HFF-Myc (cell line): ENCODE measurements around the gene FAM222B.

Experiments used
- DNase-seq: peaks from one replicate; pipeline ENCODE4 v3.0.0-alpha.2; 2011; ENCODE audit warnings: low read depth; ENCODE audit errors: extremely low read depth
- H3K4me3 ChIP-seq: replicated peaks from 2 replicates; pipeline ENCODE4 v1.5.1; 2011; ENCODE audit warnings: low read depth, mild to moderate bottlenecking, control low read depth, low read length
- CTCF ChIP-seq: IDR thresholded peaks from 2 replicates; pipeline ENCODE4 v1.5.1; 2012; ENCODE audit warnings: mild to moderate bottlenecking, low read depth, low read length, control low read depth; ENCODE audit errors: missing control alignments

The FAM222B gene

DNA sequence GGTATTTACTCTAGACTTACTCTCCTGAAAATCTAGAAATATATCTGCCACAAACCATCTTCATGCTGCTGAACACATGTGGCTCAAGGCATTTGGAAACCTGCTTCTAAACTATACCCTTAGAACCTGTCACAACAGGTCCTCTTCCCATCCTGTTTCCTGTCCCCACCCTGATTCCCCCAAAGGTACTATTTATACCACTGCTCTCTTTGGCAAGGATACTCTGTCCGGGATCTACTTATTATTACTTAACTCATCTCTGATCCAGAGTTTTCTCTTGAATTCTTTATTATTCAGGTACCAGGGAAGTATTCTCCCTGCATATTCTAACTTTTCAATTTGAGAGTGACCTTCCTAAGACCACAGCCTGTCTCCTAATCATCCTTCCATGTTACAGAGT lies 65.4 kb downstream of the FAM222B start:
- DNase-seq: no peak
- TF ChIP-seq CTCF: no peak
- H3K4me3 ChIP-seq: no peak overlapping the region

GRCh38 chr17:28774206-28774605 lies 68.4 kb downstream of the FAM222B start:
- no peak for DNase-seq
- H3K4me3 ChIP-seq: no peak overlapping the region
- TF ChIP-seq CTCF: no peak

- TF ChIP-seq CTCF: no peak
- no peak overlapping the region for H3K4me3 ChIP-seq
- DNase-seq: no peak
Observed at GRCh38 chr17:28773736-28774135, 68.9 kb downstream of the FAM222B start.

- no peak for TF ChIP-seq CTCF
- DNase-seq: no peak
- H3K4me3 ChIP-seq: no peak overlapping the region
Observed at GRCh38 chr17:28765038-28765437, 77.6 kb downstream of the FAM222B start.

DNA sequence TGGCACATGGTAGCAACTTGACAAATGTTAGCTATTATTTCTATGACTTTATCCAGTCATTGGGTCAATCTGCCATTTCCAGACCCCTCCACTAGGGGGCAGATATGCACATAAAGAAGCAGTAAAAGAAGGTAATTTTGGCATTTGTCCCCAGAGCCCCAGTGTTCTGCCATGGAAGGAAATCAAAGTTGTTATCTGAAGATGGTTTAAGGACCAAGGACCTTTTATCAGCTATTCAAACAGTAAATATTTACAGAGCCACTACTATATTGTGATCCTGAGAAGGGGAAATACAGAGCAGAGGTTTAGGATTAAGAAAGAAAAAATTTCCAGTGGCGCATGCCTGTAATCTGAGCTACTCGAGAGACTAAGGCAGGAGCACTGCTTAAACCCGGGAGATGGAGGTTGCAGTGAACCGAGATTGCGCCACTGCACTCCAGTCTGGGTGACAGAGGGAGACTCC lies 78.8 kb downstream of the FAM222B start:
- peak; percentile 86 for TF ChIP-seq CTCF
- DNase-seq: peak; percentile 73
- no peak overlapping the region for H3K4me3 ChIP-seq

DNA sequence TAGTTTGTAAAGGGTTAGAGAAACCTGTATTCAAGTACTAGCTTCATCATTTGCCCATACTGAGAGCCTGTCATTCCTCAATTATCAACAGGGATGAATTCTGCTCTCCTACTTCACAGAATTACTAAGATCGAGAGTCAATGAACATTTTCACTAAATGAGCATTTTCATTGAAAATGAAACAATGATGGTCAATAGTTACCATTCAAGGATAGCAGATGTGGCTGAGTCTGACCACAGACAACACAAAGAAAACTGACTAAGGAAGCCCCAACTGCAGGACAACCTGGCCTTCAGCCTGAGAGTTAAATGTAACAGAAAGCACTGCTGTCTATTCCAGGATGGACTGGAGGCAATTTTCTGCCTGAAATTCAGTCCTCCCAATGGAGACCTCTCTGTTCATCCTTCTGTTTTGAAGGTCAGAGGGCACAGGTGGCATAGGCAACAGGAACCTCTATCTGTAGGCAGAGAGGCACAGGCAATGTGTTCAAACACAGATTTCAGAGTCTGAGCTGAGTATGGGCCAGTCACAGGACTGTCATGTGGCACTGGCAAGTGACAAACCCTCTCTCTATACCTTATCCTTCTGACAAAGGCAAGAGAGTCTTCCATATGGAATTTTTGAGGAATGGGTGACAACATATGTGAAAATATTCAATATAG lies 79.3 kb downstream of the FAM222B start:
- no peak overlapping the region for H3K4me3 ChIP-seq
- TF ChIP-seq CTCF: no peak
- DNase-seq: no peak
